ENCODE measurements around the gene RAB9A.

DNA sequence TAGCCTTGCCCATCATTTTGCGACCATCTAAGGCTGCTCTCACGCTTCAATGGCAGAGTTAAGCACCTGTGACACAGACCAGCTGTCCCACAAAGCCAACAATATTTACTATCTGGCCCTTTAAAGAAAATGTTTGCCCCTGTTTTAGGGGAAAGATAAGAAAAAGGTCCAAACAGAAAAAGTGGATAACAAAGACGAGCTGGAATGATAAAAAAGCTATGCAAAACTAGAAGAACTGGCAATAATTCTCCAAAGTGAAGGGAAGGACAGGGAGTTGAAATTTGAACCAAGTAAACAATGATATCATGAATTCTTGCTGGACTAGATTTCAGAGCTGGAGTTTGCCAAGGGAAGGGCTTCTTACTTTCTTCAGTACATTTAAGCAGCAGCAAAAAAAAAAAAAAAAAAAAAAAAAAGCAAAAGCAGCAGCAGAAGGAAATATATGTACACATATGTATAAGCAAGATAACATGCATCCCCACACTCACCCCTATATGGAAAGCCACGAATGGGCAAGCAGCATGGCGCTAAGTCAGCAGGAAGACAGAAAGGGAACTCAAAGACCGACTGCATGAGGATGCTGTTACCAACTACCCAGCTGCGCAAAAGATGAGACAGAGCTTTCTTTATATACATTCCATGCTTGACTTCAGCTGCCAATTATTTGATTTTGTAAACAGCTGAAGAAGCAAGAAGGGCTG lies 33.0 kb downstream of the RAB9A start:
- TF ChIP-seq, protein P1, sequence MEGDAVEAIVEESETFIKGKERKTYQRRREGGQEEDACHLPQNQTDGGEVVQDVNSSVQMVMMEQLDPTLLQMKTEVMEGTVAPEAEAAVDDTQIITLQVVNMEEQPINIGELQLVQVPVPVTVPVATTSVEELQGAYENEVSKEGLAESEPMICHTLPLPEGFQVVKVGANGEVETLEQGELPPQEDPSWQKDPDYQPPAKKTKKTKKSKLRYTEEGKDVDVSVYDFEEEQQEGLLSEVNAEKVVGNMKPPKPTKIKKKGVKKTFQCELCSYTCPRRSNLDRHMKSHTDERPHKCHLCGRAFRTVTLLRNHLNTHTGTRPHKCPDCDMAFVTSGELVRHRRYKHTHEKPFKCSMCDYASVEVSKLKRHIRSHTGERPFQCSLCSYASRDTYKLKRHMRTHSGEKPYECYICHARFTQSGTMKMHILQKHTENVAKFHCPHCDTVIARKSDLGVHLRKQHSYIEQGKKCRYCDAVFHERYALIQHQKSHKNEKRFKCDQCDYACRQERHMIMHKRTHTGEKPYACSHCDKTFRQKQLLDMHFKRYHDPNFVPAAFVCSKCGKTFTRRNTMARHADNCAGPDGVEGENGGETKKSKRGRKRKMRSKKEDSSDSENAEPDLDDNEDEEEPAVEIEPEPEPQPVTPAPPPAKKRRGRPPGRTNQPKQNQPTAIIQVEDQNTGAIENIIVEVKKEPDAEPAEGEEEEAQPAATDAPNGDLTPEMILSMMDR (IDR thresholded peaks at IDR 0.05), result no peak
- no peak for TF ChIP-seq RCOR1 (IDR thresholded peaks at IDR 0.05; ENCODE audit: low read length)
- TF ChIP-seq, protein P2, sequence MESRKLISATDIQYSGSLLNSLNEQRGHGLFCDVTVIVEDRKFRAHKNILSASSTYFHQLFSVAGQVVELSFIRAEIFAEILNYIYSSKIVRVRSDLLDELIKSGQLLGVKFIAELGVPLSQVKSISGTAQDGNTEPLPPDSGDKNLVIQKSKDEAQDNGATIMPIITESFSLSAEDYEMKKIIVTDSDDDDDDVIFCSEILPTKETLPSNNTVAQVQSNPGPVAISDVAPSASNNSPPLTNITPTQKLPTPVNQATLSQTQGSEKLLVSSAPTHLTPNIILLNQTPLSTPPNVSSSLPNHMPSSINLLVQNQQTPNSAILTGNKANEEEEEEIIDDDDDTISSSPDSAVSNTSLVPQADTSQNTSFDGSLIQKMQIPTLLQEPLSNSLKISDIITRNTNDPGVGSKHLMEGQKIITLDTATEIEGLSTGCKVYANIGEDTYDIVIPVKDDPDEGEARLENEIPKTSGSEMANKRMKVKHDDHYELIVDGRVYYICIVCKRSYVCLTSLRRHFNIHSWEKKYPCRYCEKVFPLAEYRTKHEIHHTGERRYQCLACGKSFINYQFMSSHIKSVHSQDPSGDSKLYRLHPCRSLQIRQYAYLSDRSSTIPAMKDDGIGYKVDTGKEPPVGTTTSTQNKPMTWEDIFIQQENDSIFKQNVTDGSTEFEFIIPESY (IDR thresholded peaks at IDR 0.05; ENCODE audit: borderline replicate concordance, low read depth), result no peak
- no peak for TF ChIP-seq FOSL2 (IDR thresholded peaks at IDR 0.05; ENCODE audit: borderline replicate concordance, low read depth)
- no peak for TF ChIP-seq YY1 (IDR thresholded peaks at IDR 0.05; ENCODE audit: low read depth)
- no peak for TF ChIP-seq RFX5 (IDR thresholded peaks at IDR 0.05; ENCODE audit: low read length)
- no peak for TF ChIP-seq SIN3A (IDR thresholded peaks at IDR 0.05; ENCODE audit: borderline replicate concordance, low read depth, low read length)
- no peak for TF ChIP-seq TAF1 (IDR thresholded peaks at IDR 0.05; ENCODE audit: borderline replicate concordance, low read depth, low read length)
- TF ChIP-seq POLR2AphosphoS5 (IDR thresholded peaks at IDR 0.05; ENCODE audit: low read depth, low read length), result no peak
- no peak for TF ChIP-seq EP300 (IDR thresholded peaks at IDR 0.05; ENCODE audit: borderline replicate concordance in 1 of 2, low read depth in 1 of 2, low read length in 1 of 2)
- no peak for TF ChIP-seq FOXJ3 (CRISPR knock-in tag; IDR thresholded peaks at IDR 0.05)

Data from SK-N-SH (cell line).